DMS79 (cell line): ENCODE measurements around the gene PHF21A.
"Not testable (repeated sequence)": the region's sequence is repeated elsewhere in the genome, so short reads cannot be mapped to it uniquely, and the experiment has no call there.

Experiments
- DNase-seq: peaks from one replicate; lab custom pipeline; 2025; lab: John Stamatoyannopoulos, UW

Gene PHF21A

DNA sequence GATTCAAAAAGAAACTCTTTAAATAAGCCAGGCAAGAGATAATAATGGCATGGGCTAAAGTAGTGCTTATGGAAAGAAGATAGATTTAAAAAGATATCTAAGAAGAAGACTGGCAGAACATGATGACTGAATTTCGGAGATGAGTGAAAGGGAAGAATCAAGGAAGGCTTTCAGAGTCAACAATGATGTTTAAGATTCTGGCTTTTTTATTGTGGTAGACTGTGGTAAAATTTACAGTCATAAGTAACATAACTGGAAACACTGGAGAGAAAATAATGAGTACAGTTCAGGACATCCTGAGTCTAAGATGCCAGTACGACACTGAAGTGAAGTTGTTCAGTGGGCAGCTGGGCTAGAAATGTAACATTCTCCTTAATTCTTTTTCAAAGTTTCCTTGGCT, 85.2 kb downstream of the PHF21A start:
- DNase-seq = no peak

DNA sequence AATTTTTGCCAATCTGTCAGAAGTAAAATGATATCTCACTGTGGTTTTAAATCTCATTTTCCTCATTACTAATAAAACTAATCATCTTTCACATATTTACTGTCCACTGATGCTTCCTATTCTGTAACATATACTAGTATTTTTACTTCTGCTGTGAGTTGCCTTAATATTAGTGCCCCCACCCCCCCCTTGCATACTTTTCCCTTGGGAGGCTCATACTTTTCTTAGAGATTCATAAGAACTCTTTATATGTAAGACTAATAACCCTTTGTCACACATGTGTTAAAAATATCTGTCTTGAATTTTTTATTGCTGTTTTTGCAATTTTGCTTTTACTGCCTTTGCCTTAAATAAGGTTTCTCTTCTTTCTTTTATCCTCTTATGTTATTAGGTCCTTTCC, 87.2 kb downstream of the PHF21A start:
- DNase-seq = no peak

DNA sequence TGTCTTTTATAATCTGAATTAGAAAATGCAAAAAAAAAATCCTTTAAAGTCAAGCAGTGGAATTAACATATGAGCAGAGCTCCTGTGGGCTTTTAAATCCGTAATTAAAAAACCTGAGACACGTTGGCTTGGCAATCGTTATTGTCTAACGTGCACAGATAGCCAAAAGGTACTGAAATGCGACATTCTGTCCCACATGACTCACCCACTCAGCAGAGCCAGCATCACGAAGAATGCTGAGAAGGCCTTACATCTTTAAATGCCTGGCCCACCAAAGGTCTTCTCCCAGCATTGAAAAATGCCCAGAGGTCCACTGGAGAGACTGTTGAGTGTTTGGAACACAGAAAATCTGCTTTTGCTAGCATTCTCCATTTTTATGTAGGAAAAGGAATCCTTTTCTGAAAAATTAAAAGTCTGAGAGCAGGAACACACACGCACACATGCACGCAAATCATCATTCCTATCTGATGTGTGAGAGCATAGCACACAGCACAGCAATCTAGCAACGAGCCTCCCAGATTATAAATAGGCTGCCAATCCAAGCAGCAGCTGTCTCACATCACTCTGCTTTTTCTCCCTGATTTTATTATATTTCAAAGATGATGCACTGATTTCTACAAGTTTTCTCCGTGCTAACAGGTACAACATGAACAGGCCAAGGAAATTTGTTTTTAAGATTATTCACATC, 94.5 kb downstream of the PHF21A start:
- no peak for DNase-seq

DNA sequence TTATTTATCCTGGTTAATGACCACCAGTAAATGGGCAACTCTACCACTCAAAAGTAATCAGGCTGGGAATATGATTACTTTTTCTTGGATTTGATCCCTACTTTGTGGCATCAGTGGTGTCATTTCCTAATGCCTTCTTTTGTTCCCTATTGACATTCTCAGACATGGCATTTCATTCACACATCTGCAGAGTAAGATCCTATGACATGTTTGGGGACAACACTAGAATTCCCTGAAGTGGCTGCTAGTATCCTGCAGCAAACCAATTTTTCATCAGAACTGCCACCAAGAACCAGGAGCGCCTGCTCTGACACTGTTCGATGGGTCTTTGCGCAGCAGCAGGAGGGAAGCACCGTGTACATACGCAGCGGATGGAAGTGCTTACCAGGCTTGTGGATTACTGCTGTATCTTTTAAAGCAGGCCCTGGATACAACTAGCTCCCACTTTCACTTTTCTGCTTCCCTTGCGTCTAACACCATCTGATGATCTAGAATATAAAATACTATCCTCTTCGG, 101.1 kb downstream of the PHF21A start:
- DNase-seq = no peak

DNA sequence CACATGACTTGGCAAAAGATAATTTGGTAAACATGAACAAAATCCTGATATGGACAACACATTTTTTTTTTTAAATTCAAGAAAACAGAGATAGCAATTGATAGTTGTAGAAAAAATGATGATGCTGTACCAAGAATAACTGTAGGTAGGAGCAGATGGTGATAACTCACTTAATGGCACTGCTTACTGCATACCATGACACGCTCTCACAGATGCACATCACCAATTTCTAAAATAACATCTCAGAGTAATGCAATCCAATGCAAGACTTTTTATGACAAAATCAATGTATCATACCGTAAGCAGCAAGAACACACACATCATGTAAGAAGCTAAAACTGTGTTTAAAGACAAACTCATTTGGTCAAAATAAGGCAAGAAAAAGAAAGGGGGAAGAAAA, 102.6 kb downstream of the PHF21A start:
- no peak for DNase-seq

DNA sequence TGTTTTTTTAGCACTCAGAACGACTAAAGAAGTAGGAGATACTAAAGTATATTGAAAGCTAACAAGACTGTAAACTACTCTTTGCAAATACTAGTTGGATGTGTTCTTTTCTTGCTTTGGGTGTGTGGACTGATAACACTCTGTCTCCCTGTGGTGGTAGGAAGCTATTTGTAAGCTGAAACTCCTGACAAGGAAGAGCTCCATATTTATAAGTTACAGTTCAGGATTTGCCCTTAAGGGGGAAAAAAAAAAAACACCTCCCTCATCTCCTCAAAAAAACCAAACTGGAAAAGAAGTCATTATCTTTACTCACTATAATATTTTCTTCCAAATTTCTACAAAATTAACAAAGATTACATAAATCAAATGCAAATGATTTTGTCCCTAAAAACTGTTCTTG, 103.9 kb downstream of the PHF21A start:
- no peak for DNase-seq

DNA sequence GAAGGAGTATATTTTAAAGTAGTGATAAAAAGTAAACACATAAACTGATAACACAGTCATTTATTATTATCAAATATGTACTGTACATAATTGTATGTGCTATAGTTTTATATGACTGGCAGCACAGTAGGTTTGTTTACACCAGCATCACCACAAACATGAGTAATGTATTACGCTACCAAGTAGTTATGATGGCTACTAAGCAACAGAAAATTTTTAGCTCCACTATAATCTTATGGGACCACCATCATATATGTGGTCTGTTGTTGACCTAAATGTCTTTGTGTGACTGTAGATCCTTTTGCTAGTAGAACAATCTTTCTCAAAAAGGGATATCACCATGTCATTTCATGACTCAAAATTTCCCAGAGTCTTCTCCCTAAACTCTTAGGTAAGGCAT, 105.3 kb downstream of the PHF21A start:
- no peak for DNase-seq

DNA sequence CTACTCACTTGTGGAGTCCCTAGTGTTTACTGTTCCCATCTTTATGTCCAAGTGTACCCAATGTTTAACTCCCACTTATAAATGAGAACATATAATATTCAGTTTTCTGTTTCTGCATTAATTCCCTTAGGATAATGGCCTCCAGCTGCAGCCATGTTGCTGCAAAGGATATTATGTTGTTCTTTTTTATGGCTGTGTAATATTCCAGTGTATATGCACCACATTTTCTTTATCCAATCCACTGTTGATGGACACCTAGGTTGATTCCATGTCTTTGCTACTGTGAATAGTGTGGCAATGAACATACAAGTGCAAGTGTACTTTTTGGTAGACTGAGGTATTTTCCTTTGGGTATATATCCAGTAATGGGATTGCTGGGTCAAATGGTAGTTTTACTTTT, 107.1 kb downstream of the PHF21A start:
- not testable (repeated sequence) for DNase-seq

DNA sequence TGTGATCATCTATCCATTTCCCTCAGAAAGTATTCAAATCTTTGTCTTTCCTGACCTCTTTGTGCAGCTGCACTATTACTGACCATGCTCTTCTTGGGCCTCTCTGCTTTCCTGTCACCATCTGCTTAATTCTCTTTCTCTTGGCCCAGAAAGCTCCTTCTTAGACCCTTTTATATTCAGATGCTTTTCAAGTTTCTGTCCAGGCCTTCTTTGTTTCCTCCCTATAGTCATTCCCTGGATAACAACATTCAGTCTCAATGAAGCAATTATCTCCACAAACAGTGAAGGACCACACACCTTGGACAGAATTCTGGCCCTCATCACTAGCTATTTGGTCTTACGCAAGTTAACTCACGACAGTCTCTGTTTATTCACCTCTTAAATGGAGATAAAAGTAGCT, 109.1 kb downstream of the PHF21A start:
- no peak for DNase-seq

DNA sequence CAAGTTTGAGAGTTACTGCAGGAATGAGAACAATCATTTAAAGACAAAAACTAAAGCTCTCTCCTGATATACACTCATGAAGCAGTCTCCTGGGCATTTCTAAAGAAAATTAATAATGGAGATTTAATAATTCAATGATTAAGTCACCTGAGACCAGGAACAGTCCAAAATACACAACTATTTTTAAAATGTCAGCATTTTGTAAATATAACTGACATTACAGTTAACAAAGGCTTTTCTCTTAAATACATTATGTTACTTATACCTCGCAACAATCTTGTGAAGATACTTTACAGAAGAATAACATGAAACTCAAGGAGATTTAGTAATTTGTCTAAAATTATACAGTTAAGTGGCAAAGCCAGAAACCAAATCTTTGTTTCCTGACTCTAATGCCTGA, 111.2 kb downstream of the PHF21A start:
- DNase-seq = no peak

DNA sequence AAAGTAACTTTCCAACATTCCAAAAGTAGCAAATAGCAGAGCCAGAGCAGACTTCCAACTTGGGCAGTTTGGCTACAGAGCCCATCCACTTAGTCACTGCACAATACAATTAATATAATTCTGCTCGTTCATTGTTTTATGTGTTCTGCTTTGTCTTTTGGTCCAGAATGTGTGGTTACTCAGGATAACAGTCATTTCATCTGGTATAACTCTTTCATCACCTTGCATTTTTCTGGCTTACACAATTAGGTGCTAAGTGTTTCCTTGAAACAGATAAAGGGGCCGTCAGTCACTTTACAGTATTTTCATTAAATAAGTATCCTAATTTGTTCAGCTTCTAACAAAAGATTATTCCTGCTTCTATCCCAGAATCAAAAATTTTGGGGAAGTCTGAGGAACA, 111.6 kb downstream of the PHF21A start:
- DNase-seq = no peak

DNA sequence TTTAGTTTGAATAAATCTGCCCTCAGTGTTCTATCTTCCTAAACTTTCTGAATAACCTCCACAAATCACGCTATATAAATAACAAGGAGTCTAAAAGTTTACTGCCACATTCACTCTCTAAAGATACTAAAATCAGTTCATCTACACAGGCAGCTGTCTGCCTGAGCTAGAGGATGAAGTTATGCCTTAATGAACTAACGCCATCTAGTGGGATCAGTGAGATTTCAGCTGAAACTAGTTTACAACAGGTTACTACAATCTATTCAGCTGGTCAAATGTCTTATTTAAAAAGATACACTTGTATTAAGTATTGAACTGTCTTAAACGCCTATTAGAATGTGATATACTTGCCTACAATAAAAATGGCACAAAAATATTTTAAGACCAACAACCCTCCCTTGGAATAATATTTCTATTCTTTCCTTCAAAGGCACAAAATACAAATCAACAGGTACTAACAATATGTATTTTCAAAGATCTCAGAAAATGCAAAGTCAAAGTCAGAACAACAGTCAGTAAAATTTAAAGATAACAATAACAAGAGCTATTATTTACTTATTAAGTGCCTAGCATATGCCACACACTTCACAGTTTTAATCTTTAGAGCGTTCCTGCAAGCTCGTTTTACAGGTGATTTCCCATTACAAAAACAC, 114.7 kb downstream of the PHF21A start:
- DNase-seq = no peak

DNA sequence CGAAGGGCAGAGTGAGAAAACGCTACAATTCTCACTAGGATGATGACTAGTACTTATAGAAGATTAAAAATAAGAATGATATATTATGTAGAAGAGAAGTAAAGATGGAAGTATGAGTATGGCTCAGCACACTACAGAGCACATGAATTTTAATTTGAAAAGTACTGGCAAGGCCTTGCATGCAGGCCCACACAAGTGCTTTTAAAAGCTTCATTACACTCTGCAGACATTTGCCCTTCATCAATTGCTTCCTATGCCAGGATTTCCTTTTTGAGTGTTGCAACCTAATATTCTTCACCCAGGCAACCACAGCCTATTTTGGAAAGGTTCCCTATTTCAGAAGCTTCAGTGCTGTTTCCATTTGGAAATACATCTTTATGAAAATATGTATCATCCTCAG, 117.7 kb downstream of the PHF21A start:
- peak; percentile 5 for DNase-seq

DNA sequence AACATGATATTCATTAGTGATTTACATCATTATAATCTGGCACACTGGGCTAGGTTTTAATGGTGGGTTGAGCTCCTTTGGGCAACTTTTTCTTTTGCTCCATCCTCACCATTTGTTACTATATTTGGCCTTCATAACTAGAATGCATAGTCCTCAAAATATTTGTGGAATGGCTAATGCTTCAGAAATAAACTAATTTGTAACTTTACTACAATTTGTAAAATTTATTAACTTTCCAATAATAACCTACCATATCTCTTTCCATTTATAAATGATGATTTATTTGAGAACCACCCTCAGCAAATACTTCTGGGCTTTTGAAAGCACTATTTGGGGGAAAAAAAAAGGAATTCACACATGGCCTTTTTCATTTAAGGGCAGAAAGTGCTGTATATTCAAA, 119.1 kb downstream of the PHF21A start:
- no peak for DNase-seq

DNA sequence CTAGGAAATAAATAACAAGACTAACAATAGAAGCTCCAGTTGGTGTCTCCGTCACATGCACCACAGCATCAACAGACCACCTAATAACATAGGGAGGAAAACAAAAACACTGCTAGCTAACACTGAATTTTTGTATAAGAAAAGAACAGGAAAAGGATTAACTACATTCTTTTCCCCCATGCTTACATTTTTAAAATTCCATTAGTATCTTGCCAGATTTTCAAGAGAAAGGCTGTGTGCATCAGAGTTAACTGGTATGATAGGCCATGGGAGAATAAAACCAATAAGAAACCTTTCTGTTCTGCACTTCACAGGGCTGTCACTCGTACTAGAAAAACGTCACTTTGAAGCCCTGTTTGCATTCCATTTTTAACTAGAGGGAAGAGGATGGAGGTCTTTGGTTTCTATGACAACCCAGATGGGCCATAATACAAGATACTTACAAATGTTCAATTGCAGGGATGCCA, 119.8 kb downstream of the PHF21A start:
- DNase-seq = no peak

DNA sequence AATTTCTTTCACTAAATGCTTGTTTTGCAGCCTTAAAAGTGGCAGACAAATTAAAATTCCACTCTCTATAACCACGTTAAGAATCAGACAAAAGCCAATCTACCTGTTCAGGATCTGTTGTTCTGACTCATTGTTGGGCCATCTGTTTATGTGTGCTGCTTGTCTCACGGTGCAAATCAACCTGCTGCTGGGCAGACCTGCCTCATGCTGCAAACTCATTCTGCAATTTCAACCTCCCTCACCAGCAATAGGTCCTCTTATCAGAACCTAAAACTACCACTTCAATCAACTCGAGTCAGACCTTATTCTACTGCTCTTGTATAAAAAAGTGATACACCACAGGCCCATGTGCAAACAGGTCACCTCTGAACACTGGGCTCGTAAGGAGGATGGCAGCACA, 123.7 kb downstream of the PHF21A start:
- DNase-seq = no peak

DNA sequence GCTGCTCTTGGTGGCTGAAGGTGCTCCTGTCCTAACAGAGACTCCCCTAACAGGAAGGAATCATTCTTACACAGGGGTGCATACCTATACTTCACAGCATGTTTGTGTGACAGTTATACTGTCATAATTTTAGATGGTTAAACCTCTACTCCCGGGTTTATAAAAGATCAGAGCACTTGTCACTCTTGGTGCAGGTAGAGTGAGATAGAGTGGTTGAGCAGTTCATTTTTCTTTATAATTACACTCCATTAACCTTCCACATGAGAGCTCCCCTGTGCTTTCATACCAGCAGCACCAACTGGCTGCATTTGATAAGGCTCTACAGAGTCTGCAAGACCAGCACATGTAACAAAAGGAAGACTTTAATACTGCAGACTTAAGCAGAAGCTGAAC, 125.9 kb downstream of the PHF21A start:
- no peak for DNase-seq

DNA sequence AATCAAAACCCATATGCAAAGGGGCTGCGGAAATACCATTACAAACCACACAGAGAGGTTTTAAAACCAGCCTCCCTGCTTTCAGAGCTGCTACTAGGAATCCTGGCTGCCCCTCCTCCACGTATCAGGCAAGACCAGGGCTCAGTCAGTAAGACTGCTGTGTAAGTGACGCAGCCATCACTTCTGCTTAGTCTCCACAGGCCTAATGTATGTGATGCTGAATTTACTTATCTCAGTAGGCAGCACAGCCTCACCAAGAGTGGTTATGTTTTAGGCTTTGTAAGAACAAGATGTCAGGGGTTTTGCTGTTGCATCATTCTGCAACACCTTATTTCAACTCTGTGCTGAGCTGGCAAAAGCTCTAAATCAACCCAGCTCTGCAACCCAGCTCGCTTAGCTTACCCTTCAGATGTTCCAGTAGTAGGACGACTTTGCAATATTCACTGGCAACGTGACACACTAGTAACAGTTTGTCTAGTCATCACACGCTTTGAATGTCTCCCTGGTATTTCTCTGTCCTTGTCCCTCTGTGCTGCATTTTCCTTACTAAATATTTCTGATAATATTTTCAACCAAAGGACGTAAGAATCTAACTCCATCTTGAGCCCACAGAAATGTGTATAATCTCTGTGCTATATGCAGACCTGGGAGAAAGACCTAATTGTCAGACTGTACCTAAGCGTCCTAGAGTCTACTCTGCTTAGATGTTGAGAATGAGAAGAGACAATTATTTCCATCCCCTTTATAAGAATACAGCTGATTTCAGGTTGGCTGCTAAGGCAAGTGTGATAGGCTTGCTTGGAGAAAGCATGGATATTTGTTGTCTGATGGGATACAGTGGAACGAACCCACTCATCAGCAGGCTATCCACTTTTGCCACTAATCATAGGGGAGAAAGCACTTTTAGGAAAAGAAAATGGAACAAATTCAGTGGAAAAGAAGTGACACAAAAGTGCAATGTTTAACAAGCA, 126.6 kb downstream of the PHF21A start:
- DNase-seq = no peak

DNA sequence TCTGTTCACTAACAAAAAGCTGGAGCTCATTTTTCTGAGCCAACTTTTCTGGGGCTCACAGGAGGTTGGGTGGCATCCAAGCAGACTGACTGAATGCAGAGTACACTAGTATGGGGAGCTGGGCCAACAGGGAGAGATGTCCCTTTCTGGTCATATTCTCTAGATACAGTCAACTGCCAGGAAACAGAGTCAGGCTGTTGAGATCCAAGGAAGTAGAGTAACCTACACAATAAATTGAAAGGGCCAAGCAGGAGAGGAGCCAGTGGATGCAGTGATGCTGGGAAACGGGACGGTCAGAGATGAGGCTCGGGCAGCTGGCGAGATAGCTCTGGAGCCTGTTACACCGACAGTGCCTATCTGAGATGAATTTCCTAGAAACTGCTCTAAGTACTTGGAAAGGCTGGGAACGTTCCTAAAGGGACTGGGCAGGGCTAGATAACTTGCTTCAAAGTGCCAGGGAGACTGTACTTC, 127.7 kb downstream of the PHF21A start:
- DNase-seq = no peak

DNA sequence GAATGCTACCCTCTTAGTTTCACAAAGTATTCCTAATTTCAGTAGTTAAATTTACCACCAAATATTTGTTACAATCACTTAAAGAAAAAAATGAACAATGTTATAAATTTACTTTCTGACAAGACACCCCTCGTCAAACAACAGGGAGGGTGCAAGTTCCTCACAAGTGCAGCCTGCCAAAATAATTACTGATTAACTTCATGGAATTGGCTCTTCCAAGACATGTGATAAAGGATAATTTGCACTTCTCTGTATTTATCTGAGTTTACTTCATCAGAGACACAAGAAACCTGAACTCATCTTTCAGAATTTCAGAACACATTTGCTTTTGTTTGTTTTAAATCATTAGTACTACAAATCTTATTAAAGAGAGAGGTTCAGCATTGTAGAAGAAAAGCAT, 132.3 kb downstream of the PHF21A start:
- DNase-seq = no peak

DNA sequence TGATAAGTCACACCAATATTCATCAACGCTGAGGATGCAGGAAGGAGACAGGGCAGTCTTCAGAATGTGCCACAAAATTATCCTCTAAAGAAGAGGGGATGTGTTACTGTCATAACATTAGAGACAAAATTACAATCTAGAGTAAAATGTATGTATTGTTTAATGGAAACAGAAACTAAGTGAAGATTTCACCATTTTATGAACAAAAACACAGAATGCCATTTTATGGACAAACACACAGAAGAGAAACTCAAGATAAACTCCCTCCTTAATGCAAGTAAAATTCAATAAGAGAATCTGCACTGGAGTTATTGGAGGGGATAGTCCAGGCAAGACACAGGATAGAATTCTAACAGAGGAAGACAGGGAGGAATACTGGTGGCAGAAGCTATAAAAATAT, 136.0 kb downstream of the PHF21A start:
- no peak for DNase-seq

DNA sequence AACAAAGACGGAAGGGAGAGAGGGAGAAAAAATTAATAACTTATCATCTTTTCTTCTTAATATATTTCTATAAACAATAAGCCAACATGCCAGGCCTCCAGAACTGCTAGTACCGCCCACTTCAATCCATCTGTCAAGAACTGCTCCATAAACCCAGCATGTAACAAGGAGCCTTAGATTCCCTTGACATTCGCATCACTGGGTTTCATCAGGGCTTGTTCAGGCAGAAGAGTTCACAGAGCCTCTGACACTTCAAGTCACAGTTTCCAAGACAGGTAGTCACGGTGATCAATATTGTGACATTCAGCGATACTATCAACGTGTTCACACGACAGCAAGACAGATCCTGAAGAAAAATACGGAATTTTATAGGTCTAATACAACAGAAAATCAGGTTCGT, 137.1 kb downstream of the PHF21A start:
- DNase-seq = no peak

DNA sequence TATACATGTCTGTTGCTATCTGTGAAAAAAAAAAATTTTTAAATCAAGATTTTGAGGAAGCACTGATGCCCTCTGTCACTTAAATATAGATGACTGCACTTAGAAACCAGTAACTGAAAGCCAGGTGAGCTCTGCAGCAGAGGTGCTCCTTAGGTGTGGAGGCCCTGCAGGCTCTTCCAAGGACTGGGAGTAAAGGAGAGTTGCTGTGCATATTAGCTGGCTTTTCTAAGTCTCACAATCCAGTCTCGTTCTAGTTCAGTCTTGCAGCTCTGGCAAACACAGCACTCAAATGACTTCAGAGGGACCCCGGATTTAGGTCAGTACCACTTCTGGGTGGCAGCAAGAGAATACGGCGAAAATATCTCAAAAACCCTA, 137.8 kb downstream of the PHF21A start:
- no peak for DNase-seq
